IPS-11a (cell line): ENCODE results near the gene BTNL8.
"Not testable (repeated sequence)": the region's sequence is repeated elsewhere in the genome, so short reads cannot be mapped to it uniquely, and the experiment has no call there.

Source experiments
- H3K4me3 ChIP-seq: one replicate; pipeline ENCODE4 v1.5.1; 2013; ENCODE audit warnings: low read depth, low read length, control low read depth

The BTNL8 gene

DNA sequence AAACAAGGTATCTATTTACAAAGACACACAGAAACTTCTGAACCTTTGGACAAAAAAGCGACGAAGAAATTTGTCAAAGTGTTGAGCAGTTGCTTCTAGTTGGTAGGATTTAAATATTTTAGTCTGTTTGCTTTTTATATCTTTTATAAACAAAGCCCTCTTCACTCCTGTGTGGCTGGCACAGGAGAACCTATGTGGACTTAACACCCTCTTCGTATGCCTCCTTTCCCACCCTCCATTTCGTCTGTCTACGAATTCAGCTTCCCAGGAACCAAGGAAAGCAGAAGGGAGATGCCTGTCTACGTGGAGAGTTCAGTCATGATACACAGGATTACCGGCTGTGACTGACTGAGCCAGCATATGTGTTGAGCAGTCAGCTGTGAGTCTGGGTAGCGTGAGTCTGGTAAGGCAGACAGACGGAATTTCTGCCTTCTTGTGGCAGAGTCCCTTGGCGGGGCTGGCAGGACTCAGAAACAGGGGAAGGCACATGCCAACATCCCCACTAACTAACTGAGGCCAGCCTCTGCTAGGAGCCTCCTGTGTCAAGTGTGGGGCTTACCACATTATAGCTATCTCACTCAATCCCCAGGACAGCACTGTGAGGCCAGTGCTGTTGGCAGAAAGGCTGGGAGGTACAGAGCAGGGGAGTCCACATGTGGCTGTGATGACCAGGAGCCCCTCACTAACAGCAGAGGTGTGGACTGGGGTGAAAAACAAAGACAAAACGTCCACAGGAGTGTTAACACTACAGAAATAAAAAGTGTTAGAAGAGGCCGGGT lies 24.0 kb upstream of the BTNL8 start:
- no peak overlapping the region for H3K4me3 ChIP-seq

DNA sequence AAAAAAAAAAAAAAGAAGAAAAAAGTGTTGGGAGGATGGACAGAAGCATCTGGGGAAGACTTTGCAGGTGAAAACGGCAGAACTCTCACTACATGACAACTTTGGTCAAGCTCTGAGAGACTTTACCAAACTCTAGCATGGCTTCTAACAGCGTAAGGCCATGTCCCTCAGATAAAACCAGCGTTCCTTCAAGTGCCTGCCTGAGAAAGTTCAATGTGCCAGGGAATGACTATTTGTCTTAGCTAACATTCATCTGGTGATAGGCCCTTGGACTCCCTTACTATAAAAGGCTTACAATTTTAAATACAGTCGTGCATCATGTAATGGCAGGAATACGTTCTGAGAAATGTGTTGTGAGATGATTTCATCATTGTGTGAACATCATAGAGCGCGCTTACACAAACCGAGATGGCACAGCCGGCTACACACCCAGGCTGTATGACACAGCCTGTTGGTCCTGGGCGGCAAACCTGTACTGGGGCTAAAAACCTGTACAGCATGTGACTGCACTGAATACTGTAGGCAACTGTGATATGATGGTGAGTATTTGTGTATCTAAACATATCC lies 23.0 kb upstream of the BTNL8 start:
- no peak overlapping the region for H3K4me3 ChIP-seq

GRCh38 chr5:180885845-180886529 lies 13.0 kb upstream of the BTNL8 start:
- H3K4me3 ChIP-seq = not testable (repeated sequence)

GRCh38 chr5:180889381-180889780 lies 9.6 kb upstream of the BTNL8 start:
- no peak overlapping the region for H3K4me3 ChIP-seq

GRCh38 chr5:180895330-180895729 lies 3.6 kb upstream of the BTNL8 start:
- H3K4me3 ChIP-seq = not testable (repeated sequence)

- H3K4me3 ChIP-seq = no peak overlapping the region
Measured at GRCh38 chr5:180900178-180900577, 1.2 kb downstream of the BTNL8 start.

- no peak overlapping the region for H3K4me3 ChIP-seq
Measured at GRCh38 chr5:180901319-180902009, 2.5 kb downstream of the BTNL8 start.

- H3K4me3 ChIP-seq = no peak overlapping the region
Measured at GRCh38 chr5:180908400-180908799, 9.4 kb downstream of the BTNL8 start.

DNA sequence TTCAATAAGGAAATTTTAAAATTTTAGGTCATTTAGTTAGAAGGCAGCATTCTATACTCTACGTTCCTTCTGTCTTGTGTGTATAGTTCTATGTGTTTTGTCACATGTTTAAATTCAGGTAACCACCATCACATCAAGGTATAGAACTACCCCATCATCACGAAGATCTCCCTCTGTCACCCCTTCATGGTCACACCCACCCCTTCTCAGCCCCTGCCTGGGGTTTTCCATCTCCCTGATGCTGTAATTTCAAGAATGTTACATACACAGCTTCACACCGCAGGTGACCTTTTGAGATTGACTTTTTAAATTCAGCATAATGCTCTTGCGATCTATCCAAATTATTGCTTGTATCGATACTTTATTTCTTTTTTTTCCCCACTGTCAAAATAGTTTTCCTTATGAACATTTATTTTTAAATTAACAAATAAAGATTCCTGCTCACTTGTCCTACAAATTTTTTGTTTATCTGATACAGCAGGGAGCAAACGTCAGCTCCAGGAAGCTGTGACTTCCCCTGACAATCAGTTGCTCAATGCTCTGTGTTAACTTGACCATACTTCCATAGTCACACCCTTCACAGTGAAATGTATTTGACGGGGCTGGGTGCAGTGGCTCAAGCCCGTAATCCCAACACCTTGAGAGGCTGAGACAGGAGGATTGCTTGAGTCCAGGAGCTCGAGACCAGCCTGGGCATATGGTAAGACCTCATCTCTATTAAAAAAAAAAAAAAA lies 10.2 kb downstream of the BTNL8 start:
- H3K4me3 ChIP-seq = no peak overlapping the region

GRCh38 chr5:180909782-180910181 lies 10.8 kb downstream of the BTNL8 start:
- H3K4me3 ChIP-seq = no peak overlapping the region

DNA sequence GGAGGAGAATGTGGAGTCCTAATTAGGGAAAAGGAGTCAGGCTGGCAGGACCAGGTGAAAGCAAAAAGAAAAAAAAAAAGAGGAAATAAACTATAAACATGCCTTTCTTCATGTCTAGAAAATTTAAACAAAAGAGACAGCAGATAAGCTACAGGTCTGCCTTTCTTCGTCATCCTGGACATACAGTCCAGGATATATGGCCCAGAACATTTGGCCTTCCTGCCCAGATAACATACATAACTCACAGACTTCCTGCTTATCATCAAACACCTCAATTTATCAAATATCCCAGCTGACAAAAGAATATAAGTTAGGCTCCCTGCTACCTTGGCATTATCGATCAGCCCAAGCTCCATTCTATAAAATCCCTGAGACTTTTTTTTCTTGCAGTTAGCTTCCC lies 11.2 kb downstream of the BTNL8 start:
- H3K4me3 ChIP-seq = no peak overlapping the region

- no peak overlapping the region for H3K4me3 ChIP-seq
Measured at GRCh38 chr5:180910735-180911134, 11.8 kb downstream of the BTNL8 start.

GRCh38 chr5:180914646-180915045 lies 15.7 kb downstream of the BTNL8 start:
- no peak overlapping the region for H3K4me3 ChIP-seq

DNA sequence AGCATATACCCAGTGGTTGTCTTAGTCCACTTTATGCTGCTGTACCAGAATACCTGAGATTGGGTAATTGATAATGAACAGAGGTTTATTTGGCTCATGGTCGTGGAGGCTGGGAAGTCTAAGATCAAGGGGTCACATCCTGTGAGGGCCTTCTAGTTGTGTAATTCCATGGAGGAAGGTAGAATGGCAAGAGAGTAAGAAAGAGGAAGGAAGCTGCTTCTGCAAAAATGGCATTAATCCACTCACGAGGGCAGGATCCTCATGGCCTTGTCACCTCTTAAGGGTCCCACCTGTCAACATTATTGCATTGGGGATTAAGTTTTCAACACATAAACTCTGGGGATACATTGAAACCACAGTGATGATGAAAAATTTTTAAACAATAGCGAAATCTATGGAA lies 17.0 kb downstream of the BTNL8 start:
- no peak overlapping the region for H3K4me3 ChIP-seq

- no peak overlapping the region for H3K4me3 ChIP-seq
Measured at GRCh38 chr5:180918380-180918779, 19.4 kb downstream of the BTNL8 start.

GRCh38 chr5:180920710-180921109 lies 21.8 kb downstream of the BTNL8 start:
- H3K4me3 ChIP-seq = no peak overlapping the region

- H3K4me3 ChIP-seq = no peak overlapping the region
Measured at GRCh38 chr5:180922932-180923331, 24.0 kb downstream of the BTNL8 start.

GRCh38 chr5:180932660-180933059 lies 33.7 kb downstream of the BTNL8 start:
- H3K4me3 ChIP-seq = no peak overlapping the region

DNA sequence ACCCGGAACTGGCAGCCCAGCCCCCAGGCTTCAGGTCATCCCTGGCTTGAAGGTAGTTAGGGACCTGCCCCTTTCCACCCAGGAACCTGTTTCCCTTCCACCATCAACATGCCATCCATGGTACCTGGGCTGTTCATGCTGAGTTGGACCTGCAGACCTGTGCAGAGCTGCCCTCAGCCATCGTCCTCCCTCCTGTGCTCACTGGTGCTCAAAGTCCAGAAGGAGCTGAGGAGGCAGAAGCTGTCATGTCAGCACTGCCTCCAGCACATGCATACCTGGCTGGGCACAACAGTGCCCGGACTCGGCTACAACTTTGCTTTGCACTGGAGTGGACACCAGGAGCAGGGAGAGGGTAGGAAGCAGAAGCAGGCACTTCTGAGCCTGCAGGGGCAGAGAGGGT lies 36.2 kb downstream of the BTNL8 start:
- no peak overlapping the region for H3K4me3 ChIP-seq

DNA sequence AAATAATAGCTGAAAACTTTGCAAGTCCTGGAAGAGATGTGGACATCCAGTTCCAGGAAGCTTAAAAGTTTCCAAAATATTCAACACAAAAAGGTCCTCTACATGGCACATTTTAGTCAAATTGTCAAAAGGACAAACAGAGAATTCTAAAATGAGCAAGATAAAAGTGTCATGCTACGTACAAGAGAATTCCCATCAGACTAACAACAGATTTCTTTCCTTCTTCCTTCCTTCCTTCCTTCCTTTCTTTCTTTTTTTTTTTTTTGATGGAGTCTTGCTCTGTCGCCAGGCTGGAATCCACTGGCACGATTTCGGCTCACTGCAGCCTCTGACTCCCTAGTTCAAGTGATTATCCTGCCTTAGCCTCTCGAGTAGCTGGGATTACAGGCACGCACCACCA lies 39.3 kb downstream of the BTNL8 start:
- no peak overlapping the region for H3K4me3 ChIP-seq
